Germinal center (tissue), 1 donor: ENCODE measurements around the gene NRCAM.

Source experiments
- DNase-seq: peaks from one replicate; pipeline ENCODE4 v3.0.0; 2012; ENCODE audit warnings: mixed read lengths, low spot score

Gene NRCAM

DNA sequence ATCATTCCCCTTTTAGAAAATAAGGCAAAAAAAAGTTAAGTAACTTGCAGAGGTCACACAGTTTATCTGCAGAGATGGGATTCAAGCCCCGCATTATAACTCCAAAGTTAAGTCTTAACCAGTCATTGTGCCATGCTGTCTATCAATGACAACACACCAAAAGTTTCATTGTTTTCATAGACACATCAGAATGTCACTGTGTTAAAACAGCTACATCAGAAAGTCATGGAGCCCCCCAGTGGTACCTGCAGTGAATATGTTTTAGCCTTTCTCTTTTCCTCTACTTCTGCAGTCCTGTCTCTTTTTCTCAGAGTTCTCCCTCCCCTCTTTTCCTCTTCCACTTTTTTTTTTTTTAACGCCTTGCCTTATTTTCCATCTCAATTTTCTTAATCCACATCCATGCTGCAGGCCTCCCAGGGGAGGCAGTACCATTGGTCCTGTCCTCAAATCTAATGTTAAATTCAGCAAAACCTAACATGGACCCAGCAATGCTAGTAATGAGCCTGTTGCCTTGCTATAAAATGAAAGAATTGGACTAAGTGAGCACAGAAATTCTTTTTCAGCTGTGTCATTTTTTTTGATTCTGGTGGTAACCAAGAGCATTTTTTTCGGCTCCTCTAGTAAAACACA, 3.8 kb upstream of the NRCAM start:
- peak; percentile 33 for DNase-seq

DNA sequence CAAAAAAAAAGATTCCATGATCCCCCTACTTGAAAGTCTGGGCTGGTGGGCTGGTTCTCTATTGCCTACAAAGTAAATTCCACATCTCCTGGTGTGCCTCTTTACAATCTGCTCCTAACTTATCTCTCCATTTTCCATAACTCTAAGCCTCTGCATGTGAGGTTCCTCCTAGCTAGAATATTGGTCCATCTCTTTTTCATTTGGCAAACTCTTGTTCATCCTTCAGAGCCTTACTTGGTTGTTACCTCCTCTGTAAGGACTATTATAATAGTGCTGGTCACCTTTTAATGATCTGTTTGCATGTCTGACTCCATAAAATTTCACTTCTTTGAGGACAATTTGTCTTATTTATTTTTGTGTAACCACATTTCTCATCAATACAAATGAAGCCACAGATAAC, 1.6 kb upstream of the NRCAM start:
- no peak for DNase-seq

DNA sequence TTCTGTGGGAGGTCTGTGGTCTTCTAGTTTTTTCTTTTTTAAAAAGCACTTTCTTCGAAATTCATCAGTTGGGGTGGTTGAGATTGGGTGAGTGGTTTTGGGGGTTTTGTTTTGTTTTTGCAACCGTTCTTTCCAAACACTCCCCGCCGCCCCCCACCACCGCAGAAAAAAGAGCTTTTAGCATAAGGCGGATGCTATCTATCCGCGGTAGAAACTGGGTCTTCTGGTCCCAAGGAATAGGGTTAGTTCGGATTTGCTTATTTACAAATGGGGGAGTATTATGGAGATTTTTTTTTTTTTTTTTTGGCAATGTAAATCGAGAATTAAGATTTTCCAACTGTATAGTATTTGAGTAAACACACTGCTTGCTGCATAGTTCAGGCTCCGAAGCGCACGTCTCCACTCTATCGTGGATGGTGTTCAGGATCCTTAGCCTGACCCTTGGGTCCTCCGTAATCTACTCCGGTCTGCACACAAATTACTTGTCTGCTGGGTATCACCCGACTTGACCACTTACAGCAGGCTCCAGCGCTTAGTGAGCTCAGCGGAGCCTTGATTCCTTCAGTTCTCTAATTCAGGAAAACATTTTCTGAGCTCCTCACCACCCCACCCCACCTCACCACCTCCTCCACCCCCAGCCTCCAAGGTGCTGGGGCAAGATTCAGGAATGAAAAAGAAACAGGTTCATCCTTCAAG, 757 bp upstream of the NRCAM start:
- DNase-seq: no peak

DNA sequence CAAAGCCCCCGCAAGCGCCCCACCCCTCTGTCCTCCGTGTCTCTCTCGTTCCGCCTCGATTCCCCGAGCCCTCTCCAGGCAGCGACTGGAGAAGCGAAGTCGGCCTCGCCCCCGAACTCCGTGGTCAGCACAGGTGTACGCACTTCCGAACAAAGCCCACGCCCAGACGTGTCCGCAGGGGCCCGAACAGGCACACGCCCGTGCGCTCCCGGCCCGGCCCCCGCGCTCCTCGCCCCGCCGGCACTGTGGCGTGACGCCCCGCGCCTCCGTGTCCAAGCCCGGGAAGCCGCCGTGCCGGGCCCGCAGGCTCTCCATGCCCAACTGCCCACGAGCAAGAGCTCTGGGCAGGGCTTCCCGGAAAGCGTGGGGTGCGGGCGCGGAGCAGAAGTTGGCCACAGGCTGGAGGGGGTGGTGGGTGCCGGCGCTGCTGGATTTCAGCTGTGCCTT, 662 bp downstream of the NRCAM start:
- peak; percentile 17 for DNase-seq

DNA sequence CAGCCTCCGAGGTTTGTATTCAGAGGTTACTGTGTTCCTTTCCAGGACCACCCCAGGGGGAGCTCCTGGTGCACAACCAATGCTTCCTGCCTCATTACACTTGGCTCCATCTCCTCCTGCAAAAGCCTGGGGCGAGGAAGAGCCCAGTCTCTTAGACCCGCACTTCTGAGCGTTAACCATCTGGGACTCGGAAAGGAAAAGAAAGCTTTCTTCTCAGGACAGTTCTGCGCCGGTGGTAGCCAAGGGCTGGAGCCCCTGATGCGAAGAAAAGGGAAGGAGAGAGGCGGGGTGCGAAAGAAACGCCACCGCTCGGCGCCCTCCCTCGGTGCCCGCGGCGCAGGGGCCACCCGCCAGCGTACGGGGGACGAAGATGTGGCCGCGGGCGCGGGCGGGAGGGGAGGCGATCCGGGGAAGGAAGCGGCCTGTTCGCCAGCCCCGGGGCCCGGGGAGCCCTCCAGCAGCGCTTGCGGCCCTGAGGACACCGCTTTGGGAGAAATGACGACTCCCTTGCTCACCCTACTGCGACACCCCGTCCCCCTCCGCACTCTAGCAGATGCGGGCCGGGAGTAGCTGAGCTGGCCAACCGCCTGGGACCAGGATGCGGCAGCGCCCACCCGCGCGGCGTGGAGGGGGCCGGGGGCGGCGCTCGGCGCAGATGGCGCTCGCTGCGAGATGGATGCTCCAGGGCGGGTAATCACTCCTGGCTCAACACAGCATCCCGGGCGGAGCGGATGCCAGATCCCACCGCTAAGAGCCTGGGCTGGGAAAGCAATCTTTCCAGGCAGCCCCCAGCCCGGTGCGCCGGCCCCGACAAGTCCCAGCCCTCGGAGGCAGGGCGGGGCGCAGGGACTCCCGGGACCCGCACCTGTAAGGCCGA, 1.3 kb downstream of the NRCAM start:
- peak; percentile 43 for DNase-seq

DNA sequence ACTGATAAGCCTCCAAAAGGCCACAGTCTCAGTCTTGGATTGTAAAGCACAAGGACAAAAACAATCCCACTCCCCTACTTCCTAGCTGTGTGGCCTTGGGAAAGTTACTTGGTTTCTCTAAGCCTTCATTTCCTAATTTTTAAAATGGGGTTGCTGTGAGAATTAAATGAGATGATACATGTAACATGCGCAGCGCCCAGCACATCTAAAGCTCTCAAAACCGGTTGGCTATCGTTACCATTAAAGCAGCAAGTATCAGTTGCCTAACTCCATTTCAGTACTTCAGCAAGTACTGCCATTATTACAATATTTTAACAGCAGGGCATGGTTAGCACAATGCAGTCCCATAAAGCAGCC, 1.9 kb downstream of the NRCAM start:
- DNase-seq: no peak

DNA sequence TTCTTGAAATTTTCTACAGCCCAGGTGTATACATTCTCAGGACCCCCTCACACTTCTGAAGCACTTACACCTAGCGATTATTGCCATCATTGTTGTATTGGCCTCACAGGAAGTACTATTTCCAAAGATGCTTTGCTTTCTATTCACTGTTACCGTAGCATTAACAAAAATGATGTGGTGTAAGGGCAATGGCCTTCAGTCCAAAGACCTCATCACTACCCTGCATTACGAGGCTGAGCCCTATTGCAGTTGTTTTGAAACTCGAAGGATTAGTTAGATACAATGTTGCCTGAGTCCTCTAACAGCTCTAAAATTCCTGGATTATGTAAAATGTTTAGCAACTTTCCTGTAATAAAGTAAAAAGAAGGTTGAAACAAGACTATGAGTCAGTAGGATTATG, 2.9 kb downstream of the NRCAM start:
- no peak for DNase-seq

DNA sequence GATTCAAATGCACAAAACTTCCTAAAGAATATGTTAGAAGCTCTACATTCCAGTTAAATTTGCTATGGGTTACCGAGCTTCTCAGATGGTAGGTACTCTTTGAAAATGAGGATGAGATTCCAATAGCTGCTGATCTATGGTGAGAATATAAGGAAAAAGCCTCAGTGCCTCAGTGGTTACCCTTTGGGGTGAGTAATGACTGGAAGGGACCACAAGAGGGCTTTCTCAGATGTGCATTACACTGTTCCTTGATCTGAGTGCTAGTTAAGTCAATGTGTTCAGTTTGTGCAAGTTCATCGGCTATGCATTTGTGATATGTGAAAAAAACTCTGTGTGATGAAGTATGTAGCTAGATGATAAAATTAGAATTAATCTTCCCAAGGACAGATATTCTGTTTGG, 3.5 kb downstream of the NRCAM start:
- peak; percentile 47 for DNase-seq

DNA sequence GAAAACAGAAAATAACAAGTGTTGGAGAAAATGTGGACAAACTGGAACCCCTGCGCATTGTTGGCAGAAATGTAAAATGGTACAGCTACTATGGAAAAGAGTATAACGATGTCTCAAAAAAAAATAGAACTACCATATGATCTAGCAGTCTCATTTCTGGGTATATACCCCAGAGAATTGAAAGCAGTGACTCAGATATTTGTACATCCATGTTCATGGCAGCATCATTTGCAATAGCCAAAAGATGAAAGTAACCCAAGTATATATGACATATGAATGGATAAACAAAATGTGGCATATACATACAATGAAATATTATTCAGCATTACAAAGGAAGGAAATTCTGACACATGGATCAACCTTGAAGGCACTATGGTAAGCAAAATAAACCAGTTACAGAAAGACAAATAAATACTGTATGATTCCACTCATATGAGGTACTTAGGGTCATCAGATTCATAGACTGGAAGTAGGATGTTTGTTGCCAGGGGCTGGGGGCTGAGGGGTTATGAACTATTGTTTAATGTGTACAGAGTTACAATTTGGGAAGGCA, 4.9 kb downstream of the NRCAM start:
- DNase-seq: no peak

DNA sequence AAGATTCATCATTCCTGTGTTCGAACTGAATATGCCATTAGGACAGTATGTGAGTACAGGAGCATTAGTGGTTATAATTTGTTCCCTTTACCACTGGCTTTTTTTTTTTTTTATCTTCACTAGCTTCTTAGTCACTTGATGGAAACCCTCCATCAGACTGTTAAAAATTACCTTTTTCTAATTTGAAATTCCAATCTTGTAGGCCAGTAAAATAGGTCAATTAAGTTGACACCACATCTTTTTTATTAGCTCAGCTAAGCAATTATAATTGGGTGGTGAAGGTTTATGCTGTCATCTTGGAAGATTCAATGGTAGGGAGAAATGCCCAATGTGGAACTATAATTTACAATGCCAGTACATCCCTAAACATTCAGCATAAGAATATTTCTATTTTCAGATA, 6.1 kb downstream of the NRCAM start:
- DNase-seq: no peak

DNA sequence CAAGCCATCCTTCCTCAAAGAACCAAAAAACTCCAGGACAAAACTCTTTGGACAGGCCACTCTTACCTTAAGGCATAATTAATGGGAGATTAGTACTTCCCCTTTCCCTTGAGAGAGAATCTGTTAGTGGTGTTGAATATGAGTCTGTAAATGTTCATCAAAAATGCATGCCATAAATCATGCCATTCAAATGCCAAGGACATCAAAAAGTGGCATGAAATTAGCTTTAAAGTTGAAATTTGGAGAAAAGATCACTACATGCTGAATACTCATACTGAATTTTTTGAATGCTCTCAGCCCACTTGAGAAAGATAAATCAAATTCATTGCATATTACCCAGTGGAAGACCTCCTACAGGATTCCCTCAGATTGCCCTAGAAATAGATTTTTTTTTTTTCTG, 6.7 kb downstream of the NRCAM start:
- no peak for DNase-seq

DNA sequence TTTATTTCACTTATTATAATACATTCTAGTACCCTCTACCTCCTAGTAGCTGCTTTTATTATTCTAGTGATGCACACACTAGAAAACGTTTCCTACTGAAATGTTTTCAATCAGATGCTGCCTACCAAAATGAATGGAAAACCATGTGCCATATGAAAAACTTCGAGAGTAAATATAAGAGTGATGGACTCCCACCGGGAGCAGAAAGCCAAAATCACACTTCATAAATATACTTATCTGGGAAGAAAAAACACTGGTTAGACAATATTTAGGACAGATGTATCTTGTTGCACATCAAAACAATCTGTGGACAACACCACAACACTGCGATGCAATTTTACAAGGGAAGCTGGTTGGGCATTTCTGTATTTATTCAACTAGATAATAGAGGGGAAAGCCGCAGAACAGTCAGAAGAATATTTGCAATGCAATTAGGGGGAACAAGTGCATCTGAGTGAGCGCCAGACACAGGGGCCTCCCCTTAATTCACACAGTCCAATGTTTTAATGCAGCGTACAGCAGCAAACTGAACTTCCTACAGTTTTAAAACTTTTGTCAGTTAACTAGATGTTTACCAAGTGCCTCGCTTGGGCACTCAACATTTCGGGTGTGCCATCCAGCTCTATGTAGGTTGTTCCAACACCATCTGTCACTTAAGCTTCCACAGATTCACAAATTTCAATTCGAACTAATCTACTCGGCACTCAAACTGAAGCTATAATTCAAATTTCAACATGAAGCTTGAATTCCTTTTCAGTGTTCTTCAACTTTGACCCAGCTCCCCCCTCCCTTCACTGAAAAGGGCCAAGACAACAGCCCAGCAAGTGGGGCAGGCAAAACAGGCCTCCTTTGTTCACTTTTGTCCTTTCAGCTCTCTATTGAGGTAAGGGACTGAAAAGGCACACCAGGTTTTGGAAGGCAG, 7.4 kb downstream of the NRCAM start:
- DNase-seq: no peak

DNA sequence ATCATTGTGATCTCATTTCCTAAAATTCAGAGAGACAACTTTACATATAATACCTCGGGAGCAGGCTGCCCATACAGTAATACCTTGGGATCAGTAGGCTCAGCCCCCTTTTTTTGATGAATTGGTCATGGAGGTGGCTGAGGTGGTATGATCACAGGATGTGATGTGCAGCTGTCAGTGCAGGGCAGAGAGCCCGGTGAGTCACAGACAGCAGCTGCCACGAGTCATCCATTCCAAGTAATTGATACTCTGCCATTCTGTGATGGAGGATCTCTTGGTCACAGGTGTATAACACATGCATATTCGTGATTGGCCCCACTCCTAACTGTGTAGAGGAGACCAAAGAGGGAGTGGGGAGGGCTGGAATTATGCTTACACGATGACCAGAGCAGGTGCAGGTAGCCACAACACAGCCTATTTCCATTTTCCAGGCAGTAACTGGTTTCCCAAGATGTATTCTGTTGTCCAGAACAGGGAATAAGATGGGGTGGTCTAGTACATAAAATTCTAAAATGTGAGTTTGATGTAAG, 14.1 kb downstream of the NRCAM start:
- no peak for DNase-seq

DNA sequence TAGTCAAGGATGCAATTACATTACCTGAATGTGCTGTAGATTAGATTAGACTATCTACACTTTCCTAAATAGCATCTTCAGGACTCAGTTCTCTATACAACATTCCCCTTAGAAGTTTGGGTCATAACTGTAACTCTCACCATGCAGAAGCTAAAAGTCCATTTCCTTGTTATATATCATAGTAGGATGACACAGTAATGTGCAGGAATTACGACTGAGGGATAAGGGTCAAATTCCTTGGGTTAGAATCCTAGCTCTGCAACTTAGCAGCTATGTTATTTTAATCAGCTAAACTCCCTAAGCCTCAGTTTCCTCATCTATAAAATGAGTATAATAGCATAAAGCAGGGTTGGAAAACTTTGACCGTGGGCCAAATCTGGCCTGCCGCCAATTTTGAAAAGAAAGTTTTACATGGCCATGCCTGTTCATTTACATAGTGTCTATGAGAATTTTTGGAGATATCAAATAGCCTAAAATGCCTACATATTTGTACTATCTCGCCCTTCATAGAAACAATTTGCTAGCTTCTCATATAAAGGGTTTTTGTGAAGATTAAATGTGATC, 14.8 kb downstream of the NRCAM start:
- DNase-seq: no peak

DNA sequence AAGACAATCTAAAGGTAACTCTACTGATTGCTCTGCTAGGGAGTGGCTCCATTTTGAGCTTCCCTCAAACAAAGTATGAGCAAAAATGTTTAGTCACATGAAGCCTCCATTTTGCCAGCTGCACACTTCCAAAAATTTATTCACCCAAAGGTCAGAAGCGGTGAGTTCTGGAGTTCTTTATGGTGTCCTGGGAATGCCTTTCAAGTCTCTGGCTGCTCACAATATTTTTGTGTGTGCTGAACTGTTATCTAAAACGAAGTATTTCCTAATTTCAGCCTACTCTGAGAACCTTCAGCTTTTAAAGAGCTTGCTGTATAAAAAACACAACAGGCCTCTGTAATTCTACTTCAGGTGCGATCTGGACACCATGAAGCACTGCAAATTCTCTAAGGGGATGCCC, 15.6 kb downstream of the NRCAM start:
- DNase-seq: no peak

DNA sequence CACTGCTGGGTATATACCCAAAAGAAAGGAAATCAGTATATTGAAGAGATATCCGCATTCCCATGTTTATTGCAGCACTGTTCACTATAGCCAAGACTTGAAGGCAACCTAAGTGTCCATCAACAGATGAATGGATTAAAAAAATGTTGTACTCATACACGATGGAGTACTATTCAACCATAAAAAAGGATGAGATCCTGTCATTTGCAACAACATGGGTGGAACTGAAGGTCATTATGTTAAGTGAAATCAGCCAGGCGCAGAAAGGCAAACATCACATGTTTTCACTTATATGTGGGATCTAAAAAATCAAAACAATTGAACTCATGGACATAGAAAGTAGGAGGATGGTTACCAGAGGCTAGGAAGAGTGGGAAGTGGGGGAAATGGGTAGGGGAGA, 19.3 kb downstream of the NRCAM start:
- no peak for DNase-seq

DNA sequence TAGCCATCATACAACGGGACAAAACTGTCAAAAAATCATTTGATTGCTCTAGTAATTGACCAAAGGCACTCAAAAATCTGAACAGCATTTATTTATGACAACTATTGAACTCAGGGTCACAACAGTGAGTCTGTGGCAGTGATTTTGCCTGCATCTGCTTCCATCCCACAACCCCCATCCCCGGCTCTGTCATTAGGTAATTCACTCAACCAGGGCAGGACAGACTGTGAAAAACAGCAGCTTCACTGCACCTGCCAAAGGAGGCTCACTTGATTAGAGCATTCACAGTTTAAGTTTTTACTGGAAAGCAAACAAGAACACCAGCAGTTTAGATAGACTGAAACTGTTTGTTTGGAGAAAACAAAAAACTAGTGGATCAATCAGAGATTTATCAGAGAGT, 22.2 kb downstream of the NRCAM start:
- DNase-seq: no peak

DNA sequence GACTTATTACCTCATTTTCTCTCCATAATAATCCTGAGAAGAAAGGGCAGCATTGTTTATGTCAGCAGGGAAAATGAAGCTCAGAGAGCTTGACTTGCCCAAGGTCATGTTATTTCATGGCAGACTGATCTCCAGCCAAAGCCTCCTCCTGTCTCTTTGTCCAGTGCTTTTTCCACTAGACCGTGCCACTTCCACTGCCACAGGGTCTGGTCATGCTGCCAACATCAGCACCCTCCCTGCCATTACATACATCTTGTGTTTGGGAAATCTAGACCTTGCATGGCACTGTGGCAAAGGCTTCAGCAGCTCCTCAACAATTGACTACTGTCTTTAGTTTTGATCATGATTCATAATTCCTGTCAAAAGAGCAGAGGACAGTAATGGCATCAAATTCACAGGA, 25.1 kb downstream of the NRCAM start:
- no peak for DNase-seq

DNA sequence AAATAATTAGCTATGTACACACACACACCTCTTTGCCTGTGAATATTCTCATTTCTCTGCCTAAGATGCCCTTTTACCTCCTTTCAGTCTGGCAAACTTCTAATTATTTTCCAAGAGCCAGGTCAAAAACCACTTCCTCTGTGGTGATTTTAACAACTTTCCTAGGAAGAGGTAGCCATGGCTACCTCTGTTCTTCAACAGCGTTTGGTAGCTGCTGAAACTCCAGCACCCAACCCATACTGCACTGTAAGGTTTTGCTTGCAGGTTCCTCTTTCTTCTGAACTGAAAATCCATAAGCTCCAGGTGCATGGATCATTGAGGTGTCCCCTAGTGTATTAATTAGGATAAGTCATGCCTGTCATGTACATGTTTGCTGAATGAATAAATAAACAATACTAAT, 25.6 kb downstream of the NRCAM start:
- no peak for DNase-seq

DNA sequence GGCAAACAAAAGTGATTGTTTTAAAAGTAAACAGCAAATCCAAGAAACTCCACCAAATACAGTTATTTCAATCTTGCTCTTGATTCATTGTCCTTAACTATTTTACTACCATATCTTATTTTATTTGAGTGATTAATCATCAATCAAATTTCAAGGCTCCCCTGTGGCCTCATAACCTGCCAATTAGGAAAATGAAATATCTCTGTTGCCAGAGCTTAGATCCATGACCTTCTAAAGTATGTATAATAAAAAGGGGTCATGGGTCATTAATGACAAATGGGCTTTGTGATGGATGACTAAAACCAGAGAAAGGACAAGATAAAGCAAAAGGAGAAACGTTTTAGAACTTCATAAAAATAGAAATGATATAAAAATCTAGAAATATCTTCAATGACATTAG, 28.5 kb downstream of the NRCAM start:
- DNase-seq: no peak

DNA sequence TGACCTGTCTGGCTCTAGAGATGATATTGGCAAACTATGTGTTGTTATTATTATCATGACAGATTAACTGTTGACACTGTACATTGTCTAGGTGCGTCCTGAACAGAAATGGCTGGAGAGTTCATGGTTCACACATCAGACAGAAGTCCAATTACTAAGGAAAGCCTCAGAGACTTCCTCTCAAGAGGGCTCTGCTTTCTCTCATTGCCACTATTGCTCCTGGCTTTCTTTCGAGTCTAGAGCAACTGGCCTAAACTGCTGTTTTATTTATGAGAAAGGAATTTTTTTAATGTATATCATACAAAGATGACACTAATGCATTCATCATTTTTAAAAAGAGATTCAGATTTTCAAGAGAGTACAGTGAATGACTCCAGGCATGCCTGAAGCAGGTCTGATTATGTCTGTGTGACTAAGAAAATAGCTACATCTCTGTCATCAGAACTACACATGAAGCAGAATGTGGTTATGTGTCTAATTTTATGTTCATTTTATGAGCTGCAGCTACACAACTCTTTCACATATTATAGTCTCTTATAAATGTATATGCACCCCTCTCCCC, 30.4 kb downstream of the NRCAM start:
- no peak for DNase-seq
